ENCODE data around the gene ME2.
"Not testable (repeated sequence)": the region's sequence is repeated elsewhere in the genome, so short reads cannot be mapped to it uniquely, and the experiment has no call there.

ME2 gene

GRCh38 chr18:50878345-50879301, at the start of gene ME2:
Gene ME2 (plus strand): TSS chr18:50879118. CDS start chr18:50895821, 16,703 bp downstream.
- peak; percentile 69 for DNase-seq (ENCODE audit: low spot score)

- no peak for DNase-seq (ENCODE audit: low spot score)
Measured at GRCh38 chr18:50829644-50830043, 49.3 kb upstream of the ME2 start.

- DNase-seq (ENCODE audit: low spot score) = no peak
Measured at GRCh38 chr18:50830544-50830943, 48.4 kb upstream of the ME2 start.

- no peak for DNase-seq (ENCODE audit: low spot score)
Measured at GRCh38 chr18:50832754-50833153, 46.2 kb upstream of the ME2 start.

GRCh38 chr18:50833496-50833895, 45.4 kb upstream of the ME2 start:
- DNase-seq (ENCODE audit: low spot score) = not testable (repeated sequence)

- DNase-seq (ENCODE audit: low spot score) = no peak
Measured at GRCh38 chr18:50836521-50836957, 42.4 kb upstream of the ME2 start.

GRCh38 chr18:50839341-50839740, 39.6 kb upstream of the ME2 start:
- no peak for DNase-seq (ENCODE audit: low spot score)

- DNase-seq (ENCODE audit: low spot score) = no peak
Measured at GRCh38 chr18:50839996-50840395, 38.9 kb upstream of the ME2 start.

- no peak for DNase-seq (ENCODE audit: low spot score)
Measured at GRCh38 chr18:50842846-50843245, 36.1 kb upstream of the ME2 start.

GRCh38 chr18:50844554-50844953, 34.4 kb upstream of the ME2 start:
- DNase-seq (ENCODE audit: low spot score) = no peak

GRCh38 chr18:50844960-50845359, 34.0 kb upstream of the ME2 start:
- no peak for DNase-seq (ENCODE audit: low spot score)

- DNase-seq (ENCODE audit: low spot score) = no peak
Measured at GRCh38 chr18:50847192-50847591, 31.7 kb upstream of the ME2 start.

GRCh38 chr18:50848061-50848551, 30.8 kb upstream of the ME2 start:
- DNase-seq (ENCODE audit: low spot score) = no peak

- DNase-seq (ENCODE audit: low spot score) = no peak
Measured at GRCh38 chr18:50848991-50849390, 29.9 kb upstream of the ME2 start.

GRCh38 chr18:50849419-50849821, 29.5 kb upstream of the ME2 start:
- DNase-seq (ENCODE audit: low spot score) = no peak

GRCh38 chr18:50850307-50851065, 28.4 kb upstream of the ME2 start:
- no peak for DNase-seq (ENCODE audit: low spot score)

GRCh38 chr18:50853863-50854271, 25.1 kb upstream of the ME2 start:
- no peak for DNase-seq (ENCODE audit: low spot score)

GRCh38 chr18:50855976-50856757, 22.8 kb upstream of the ME2 start:
- DNase-seq (ENCODE audit: low spot score) = no peak

- not testable (repeated sequence) for DNase-seq (ENCODE audit: low spot score)
Measured at GRCh38 chr18:50857166-50857565, 21.8 kb upstream of the ME2 start.

- no peak for DNase-seq (ENCODE audit: low spot score)
Measured at GRCh38 chr18:50857694-50858093, 21.2 kb upstream of the ME2 start.

- DNase-seq (ENCODE audit: low spot score) = no peak
Measured at GRCh38 chr18:50859793-50860555, 18.9 kb upstream of the ME2 start.

All from HuH-7.5 (cell line).